Ishikawa (cell line): ENCODE results near the gene WDHD1.

Source experiments
- CEBPB ChIP-seq: IDR thresholded peaks from 2 replicates; pipeline ENCODE4 v1.6.1; 2012
- CREB1 ChIP-seq: IDR thresholded peaks from 2 replicates; pipeline ENCODE4 v1.6.1; 2012; ENCODE audit warnings: low read depth
- EGR1 ChIP-seq: IDR thresholded peaks from 2 replicates; pipeline ENCODE4 v1.6.1; 2012
- EP300 ChIP-seq: IDR thresholded peaks from 2 replicates; pipeline ENCODE4 v1.6.1; 2012; ENCODE audit warnings: borderline replicate concordance
- FOXM1 ChIP-seq: IDR thresholded peaks from 2 replicates; pipeline ENCODE4 v1.6.1; 2012; ENCODE audit warnings: low read depth, borderline replicate concordance
- MAX ChIP-seq: IDR thresholded peaks from 2 replicates; pipeline ENCODE4 v1.6.1; 2012
- NFIC ChIP-seq: IDR thresholded peaks from 2 replicates; pipeline ENCODE4 v1.6.1; 2012
- RAD21 ChIP-seq: IDR thresholded peaks from 2 replicates; pipeline ENCODE4 v1.6.1; 2012; ENCODE audit warnings: low read depth
- TAF1 ChIP-seq: IDR thresholded peaks from 2 replicates; pipeline ENCODE4 v1.6.1; 2012; ENCODE audit warnings: low read depth, mild to moderate bottlenecking
- TCF12 ChIP-seq: IDR thresholded peaks from 2 replicates; pipeline ENCODE4 v1.6.1; 2012; ENCODE audit warnings: low read depth
- TEAD4 ChIP-seq: IDR thresholded peaks from 2 replicates; pipeline ENCODE4 v1.6.1; 2012
- USF1 ChIP-seq: IDR thresholded peaks from 2 replicates; pipeline ENCODE4 v1.6.1; 2012
- YY1 ChIP-seq: IDR thresholded peaks from 2 replicates; pipeline ENCODE4 v1.6.1; 2012; ENCODE audit warnings: low read depth
- ZBTB7A ChIP-seq: IDR thresholded peaks from 2 replicates; pipeline ENCODE4 v1.6.1; 2012; ENCODE audit warnings: low read depth
- TF ChIP-seq, protein P1 (sequence below): IDR thresholded peaks from 2 replicates; pipeline ENCODE4 v1.6.1; 2012; ENCODE audit warnings: low read depth, mild to moderate bottlenecking

The WDHD1 gene

GRCh38 chr14:54918427-54918826 lies 108.5 kb downstream of the WDHD1 start:
- TF ChIP-seq USF1 (no peak), TEAD4 (no peak), FOXM1 (no peak), NFIC (no peak), YY1 (no peak), RAD21 (no peak), CREB1 (no peak), TCF12 (no peak), TAF1 (no peak), EP300 (no peak), ZBTB7A (no peak), MAX (no peak), EGR1 (no peak), CEBPB (no peak)
- TF ChIP-seq, protein P1, sequence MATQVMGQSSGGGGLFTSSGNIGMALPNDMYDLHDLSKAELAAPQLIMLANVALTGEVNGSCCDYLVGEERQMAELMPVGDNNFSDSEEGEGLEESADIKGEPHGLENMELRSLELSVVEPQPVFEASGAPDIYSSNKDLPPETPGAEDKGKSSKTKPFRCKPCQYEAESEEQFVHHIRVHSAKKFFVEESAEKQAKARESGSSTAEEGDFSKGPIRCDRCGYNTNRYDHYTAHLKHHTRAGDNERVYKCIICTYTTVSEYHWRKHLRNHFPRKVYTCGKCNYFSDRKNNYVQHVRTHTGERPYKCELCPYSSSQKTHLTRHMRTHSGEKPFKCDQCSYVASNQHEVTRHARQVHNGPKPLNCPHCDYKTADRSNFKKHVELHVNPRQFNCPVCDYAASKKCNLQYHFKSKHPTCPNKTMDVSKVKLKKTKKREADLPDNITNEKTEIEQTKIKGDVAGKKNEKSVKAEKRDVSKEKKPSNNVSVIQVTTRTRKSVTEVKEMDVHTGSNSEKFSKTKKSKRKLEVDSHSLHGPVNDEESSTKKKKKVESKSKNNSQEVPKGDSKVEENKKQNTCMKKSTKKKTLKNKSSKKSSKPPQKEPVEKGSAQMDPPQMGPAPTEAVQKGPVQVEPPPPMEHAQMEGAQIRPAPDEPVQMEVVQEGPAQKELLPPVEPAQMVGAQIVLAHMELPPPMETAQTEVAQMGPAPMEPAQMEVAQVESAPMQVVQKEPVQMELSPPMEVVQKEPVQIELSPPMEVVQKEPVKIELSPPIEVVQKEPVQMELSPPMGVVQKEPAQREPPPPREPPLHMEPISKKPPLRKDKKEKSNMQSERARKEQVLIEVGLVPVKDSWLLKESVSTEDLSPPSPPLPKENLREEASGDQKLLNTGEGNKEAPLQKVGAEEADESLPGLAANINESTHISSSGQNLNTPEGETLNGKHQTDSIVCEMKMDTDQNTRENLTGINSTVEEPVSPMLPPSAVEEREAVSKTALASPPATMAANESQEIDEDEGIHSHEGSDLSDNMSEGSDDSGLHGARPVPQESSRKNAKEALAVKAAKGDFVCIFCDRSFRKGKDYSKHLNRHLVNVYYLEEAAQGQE, result no peak

- TF ChIP-seq RAD21, result no peak
- no peak for TF ChIP-seq CEBPB
- no peak for TF ChIP-seq USF1
- no peak for TF ChIP-seq MAX
- no peak for TF ChIP-seq EGR1
- TF ChIP-seq NFIC, result no peak
- TF ChIP-seq ZBTB7A, result no peak
- TF ChIP-seq YY1, result no peak
- TF ChIP-seq TCF12, result no peak
- no peak for TF ChIP-seq CREB1
- TF ChIP-seq FOXM1, result no peak
- TF ChIP-seq, protein P1, result no peak
- TF ChIP-seq TAF1, result no peak
- no peak for TF ChIP-seq TEAD4
- no peak for TF ChIP-seq EP300
These were observed 110.8 kb downstream of the WDHD1 start for GRCh38 chr14:54916101-54916500.

DNA sequence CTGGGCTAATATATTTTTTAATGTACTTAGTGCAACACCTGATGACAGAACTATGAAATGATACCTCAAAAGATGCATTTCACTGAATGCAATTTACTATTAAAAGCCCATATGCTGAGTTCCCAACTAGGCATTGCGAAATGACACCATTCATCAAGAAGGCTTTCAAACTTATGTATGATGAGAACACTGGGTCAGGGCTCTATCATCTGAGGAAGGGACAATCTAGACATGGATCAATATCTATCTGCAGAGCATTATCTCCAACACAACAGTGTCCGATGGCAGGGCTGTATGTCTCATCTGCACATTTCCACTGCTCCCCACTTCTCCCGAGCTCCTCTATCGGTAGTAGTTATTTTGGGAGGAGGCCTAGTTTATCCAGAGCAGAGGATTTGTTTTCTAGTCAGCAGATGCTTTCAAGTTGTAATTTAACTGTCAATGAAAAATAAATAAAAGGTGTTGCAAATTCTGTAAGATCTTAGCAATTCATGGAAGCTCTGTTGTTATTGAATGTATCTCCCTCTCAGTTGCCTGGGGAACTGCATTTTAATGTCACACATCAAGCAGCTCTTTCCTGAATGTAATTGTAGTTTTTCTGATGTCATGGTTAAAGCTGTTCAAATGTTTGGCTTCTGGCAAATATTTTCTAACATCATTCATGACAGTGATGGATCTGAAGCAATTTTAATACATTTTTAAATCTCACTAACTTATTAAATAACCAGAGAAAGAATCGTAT lies 116.9 kb downstream of the WDHD1 start:
- TF ChIP-seq TEAD4 (no peak), CEBPB (peak; percentile 43; the same call in 1 of the 2 replicates)

DNA sequence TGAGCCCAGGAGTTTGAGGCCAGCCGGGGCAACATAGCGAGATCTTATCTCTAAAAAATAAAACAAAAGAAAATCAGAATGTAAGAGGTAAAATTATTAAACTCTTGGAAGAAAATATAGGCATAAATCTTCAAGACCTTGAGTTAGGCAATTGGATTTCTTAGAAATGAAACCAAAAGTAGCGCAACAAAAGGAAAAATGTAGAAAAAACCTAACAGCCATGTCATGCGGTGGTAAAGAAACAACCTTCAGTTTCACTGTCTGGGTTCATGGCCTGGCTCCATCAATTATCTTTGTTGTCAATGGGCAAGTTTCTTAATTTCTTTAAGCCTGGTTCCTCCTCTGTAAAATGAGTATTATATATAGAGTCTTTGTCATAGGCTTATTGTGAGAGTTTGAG lies 118.7 kb downstream of the WDHD1 start:
- TF ChIP-seq, protein P1, result no peak
- no peak for TF ChIP-seq CEBPB

DNA sequence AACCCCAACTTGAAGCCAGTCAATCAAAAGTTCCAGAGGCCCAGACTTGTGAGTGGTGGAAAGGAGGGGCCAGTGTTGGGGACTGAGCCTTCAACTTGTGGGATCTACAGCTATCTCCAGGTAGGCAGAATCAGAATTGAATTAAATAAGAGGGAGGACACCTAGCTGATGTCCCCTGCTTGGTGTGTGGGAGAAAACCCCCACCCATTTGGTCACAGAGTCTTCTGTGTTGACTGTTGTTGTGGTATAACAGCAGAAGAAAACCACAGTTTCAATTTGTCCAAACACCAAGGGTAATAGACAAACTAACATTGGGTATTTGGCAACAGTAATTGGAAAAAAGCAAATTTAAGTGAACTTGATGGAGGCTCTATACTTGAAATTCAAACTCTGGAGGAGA lies 120.8 kb downstream of the WDHD1 start:
- no peak for TF ChIP-seq TEAD4
- TF ChIP-seq MAX, result no peak
- TF ChIP-seq, protein P1, result no peak
- TF ChIP-seq TAF1, result no peak
- no peak for TF ChIP-seq EP300
- TF ChIP-seq EGR1, result no peak
- no peak for TF ChIP-seq FOXM1
- no peak for TF ChIP-seq ZBTB7A
- no peak for TF ChIP-seq NFIC
- TF ChIP-seq YY1, result no peak
- no peak for TF ChIP-seq USF1
- no peak for TF ChIP-seq RAD21
- TF ChIP-seq TCF12, result no peak
- no peak for TF ChIP-seq CREB1
- TF ChIP-seq CEBPB, result no peak
